PC-9 (cell line): Measurements from ENCODE around the gene IQCH. TPM values are rescaled to one million over a fixed set of nuclear protein-coding genes. Genes with fewer than 3 reads are reported as not detected.

ENCODE experiments used
- BruUV-seq: library from RNA; stranded (reverse); fragments of 400-500 nt; replicated peaks from 2 replicates; lab custom pipeline; 2021; lab: Mats Ljungman, UMichigan
- CTCF ChIA-PET: fragments of 300-600 bp; sonication (Branson Sonifier 250); formaldehyde crosslinking; loops from one replicate; lab custom pipeline; 2022; ENCODE audit warnings: antibody characterized with exemption; lab: Charles Lee
- POLR2A ChIA-PET: fragments of 300-600 bp; sonication (Branson Sonifier 250); formaldehyde crosslinking; loops from one replicate; lab custom pipeline; 2022; ENCODE audit warnings: antibody characterized with exemption; ENCODE audit not compliant: unreplicated experiment; lab: Charles Lee
- DNase-seq, 2 experiments: peaks; one replicate each; pipeline versions ENCODE4 v3.0.0 to v3.0.0-alpha.2; 2015 to 2022; ENCODE audit warnings: mixed read lengths in 1 of 2
- H2AFZ ChIP-seq: fragments of 200-600 bp; sonication (generic); 2 replicates; pipeline ENCODE4 v1.8.1; 2017; ENCODE audit warnings: antibody characterized with exemption
- H3F3A ChIP-seq: fragments of 200-600 bp; sonication (generic); 2 replicates; pipeline ENCODE4 v1.8.1; 2017; ENCODE audit warnings: antibody characterized with exemption, mild to moderate bottlenecking, low read depth; ENCODE audit not compliant: insufficient read depth
- H3K27ac ChIP-seq: fragments of 200-600 bp; sonication (generic); 2 replicates; pipeline ENCODE4 v1.6.1; 2016; ENCODE audit warnings: mixed run types
- H3K27me3 ChIP-seq: fragments of 200-600 bp; sonication (generic); 2 replicates; pipeline ENCODE4 v1.6.1; 2016; ENCODE audit warnings: low read depth, mixed run types; ENCODE audit not compliant: insufficient read depth
- H3K36me3 ChIP-seq: fragments of 200-600 bp; sonication (generic); 2 replicates; pipeline ENCODE4 v1.6.1; 2016; ENCODE audit warnings: low read depth, mixed run types
- H3K4me1 ChIP-seq: fragments of 200-600 bp; sonication (generic); replicated peaks from 2 replicates; pipeline ENCODE4 v1.6.1; 2016; ENCODE audit warnings: mixed run types; ENCODE audit not compliant: insufficient read depth
- H3K4me2 ChIP-seq: fragments of 200-600 bp; sonication (generic); 2 replicates; pipeline ENCODE4 v1.6.1; 2017; ENCODE audit warnings: mixed run types
- H3K4me3 ChIP-seq: fragments of 200-600 bp; sonication (generic); 2 replicates; pipeline ENCODE4 v1.6.1; 2016; ENCODE audit warnings: mixed run types
- H3K79me2 ChIP-seq: fragments of 200-600 bp; sonication (generic); 2 replicates; pipeline ENCODE4 v1.6.1; 2017; ENCODE audit warnings: low read depth, mixed run types
- H3K9me2 ChIP-seq: fragments of 200-600 bp; sonication (generic); 2 replicates; pipeline ENCODE4 v1.8.1; 2017; ENCODE audit warnings: mild to moderate bottlenecking; ENCODE audit not compliant: insufficient read depth
- H3K9me3 ChIP-seq: fragments of 200-600 bp; sonication (generic); 2 replicates; pipeline ENCODE4 v1.8.1; 2016; ENCODE audit warnings: low read depth; ENCODE audit not compliant: insufficient read depth
- H4K20me1 ChIP-seq: fragments of 200-600 bp; sonication (generic); 2 replicates; pipeline ENCODE4 v1.8.1; 2017; ENCODE audit not compliant: insufficient read depth
- EZH2 ChIP-seq: fragments of 200-600 bp; sonication (generic); IDR thresholded peaks from 2 replicates; pipeline ENCODE4 v1.8.0; 2017; ENCODE audit warnings: antibody characterized with exemption, low read depth
- intact Hi-C: fragments of 100-400 bp; cut with micrococcal nuclease; formaldehyde crosslinking; loops from one replicate; pipeline ENCODE4 v1.10.0; 2022; ENCODE audit not compliant: unreplicated experiment
- total RNA-seq: library from RNA; stranded (reverse); gene quantifications from 2 replicates; pipeline ENCODE4 v1.2.3, GENCODE V29; 2021
- TF ChIP-seq, protein P1 (sequence below): fragments of 200-600 bp; sonication (generic); conservative IDR thresholded peaks from 2 replicates; pipeline ENCODE4 v1.6.1; 2017; ENCODE audit warnings: mixed run types, antibody characterized with exemption, mild to moderate bottlenecking, moderate library complexity

IQCH gene
- total RNA-seq, 1 experiment from 2014 or later, result 7.5 TPM

DNA sequence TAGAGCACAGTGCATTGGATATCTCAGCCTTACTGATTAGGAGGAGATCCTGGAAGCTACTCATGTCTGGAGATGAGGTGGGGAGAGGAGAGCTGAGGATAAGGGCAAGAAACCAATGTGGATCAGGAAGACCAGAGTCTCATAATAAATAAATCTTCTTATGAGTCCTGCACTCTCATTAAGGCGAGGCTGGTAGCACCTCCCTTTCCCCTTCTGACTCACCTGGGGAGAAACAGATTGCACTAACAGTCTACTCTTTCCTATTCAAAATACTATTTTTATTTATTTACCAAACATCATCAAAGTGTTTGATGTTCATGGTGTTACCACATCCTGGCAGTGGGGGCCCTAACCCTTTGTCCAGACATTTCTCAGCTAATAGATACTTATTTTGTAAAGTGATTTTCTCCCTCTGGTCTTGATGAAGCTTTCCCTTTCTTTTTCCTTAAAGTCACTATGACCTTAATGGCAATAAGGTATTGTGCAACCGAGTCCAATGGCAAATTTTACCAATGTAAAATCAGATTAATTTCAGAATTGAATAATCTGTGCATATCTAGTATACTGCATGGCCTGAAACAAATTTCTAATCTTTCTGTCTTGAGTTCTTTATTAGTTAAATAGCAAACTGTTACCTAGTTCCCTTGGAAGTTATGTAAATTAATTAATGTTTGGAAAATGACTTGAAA, 81.1 kb downstream of the IQCH start:
- Histone ChIP-seq H3K36me3 (no peaks in the 10 kb centered on the region), H3K9me3 (no peaks in the 10 kb centered on the region), H3K27me3 (no peaks in the 10 kb centered on the region), H3K9me2 (no peaks in the 10 kb centered on the region), H3K4me3 (no peak overlapping the region), H3F3A (no peaks in the 10 kb centered on the region), H4K20me1 (no peaks in the 10 kb centered on the region), H3K79me2 (no peaks in the 10 kb centered on the region), H3K4me2 (peak overlapping the region; percentile 40; the same call in 1 of the 2 replicates), H3K4me1 (peaks cover 11% of the 10 kb centered on the region), H3K27ac (no peak overlapping the region), H2AFZ (no peak overlapping the region)
- intact Hi-C loops, result no loop called here
- CTCF ChIA-PET, result no interaction called here
- POLR2A ChIA-PET, result no interaction called here
- no TSS peak for BruUV-seq
- TF ChIP-seq EZH2, result no peak
- TF ChIP-seq, protein P1, sequence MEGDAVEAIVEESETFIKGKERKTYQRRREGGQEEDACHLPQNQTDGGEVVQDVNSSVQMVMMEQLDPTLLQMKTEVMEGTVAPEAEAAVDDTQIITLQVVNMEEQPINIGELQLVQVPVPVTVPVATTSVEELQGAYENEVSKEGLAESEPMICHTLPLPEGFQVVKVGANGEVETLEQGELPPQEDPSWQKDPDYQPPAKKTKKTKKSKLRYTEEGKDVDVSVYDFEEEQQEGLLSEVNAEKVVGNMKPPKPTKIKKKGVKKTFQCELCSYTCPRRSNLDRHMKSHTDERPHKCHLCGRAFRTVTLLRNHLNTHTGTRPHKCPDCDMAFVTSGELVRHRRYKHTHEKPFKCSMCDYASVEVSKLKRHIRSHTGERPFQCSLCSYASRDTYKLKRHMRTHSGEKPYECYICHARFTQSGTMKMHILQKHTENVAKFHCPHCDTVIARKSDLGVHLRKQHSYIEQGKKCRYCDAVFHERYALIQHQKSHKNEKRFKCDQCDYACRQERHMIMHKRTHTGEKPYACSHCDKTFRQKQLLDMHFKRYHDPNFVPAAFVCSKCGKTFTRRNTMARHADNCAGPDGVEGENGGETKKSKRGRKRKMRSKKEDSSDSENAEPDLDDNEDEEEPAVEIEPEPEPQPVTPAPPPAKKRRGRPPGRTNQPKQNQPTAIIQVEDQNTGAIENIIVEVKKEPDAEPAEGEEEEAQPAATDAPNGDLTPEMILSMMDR, result no peak
- no peak for DNase-seq

DNA sequence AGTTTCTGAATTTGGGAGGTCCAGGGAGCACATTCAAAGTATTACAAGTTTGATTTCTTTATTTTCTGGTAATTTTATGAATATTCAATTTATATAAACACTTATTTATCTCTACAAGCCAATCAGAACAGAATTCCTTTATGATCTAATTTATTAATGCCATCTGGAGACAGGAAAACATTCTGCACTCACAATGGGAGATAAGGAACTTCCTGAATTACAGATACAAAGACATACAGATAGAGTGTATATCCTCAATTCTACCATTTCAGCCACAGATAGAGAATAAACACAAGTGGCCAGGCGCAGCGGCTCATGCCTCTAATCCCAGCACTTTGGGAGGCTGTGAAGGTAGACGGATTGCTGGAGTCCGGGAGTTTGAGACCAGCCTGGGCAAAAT, 86.0 kb downstream of the IQCH start:
- CTCF ChIA-PET, result interaction anchor here (0.5 kb wide), 1 partner anchor 438 kb away, joined by 7 read pairs; no protein-coding TSS in a partner anchor

DNA sequence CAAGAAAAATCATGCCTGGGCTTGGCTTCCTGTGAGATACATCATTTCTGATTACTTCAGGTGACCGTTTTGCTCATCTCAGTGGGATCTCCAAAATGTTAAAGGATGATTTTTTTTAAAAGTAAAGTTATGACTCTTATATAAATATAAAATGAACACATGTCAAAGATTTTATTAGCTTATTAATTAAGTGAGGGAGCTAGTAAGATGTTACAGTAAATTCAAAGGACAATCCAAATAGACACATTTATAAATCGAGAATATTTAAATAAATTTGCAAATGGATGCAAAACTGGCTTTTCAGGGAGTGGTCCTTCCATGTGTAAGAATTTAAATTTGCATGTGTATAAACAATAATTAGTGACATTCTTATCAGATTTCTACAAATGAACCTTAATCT, 87.0 kb downstream of the IQCH start:
- TF ChIP-seq, protein P1, result no peak
- TF ChIP-seq EZH2, result no peak
- no TSS peak for BruUV-seq
- H3F3A ChIP-seq, result no peaks in the 10 kb centered on the region
- no peaks in the 10 kb centered on the region for H3K27me3 ChIP-seq
- H3K79me2 ChIP-seq, result no peaks in the 10 kb centered on the region
- H3K36me3 ChIP-seq, result no peaks in the 10 kb centered on the region
- H3K9me2 ChIP-seq, result no peaks in the 10 kb centered on the region
- no peak overlapping the region for H3K4me3 ChIP-seq
- ChIA-PET CTCF (no interaction called here), POLR2A (interaction anchor here (0.6 kb wide), 1 partner anchor 639 kb away, joined by 5 read pairs; no protein-coding TSS in a partner anchor)
- H3K27ac ChIP-seq, result no peak overlapping the region
- no peak for DNase-seq
- no peaks in the 10 kb centered on the region for H4K20me1 ChIP-seq
- H3K9me3 ChIP-seq, result no peaks in the 10 kb centered on the region
- H3K4me1 ChIP-seq, result no peaks in the 10 kb centered on the region
- no peak overlapping the region for H3K4me2 ChIP-seq
- intact Hi-C loops, result no loop called here
- no peak overlapping the region for H2AFZ ChIP-seq

More for the DNA sequence above, 86.0 kb downstream of the IQCH start:
- DNase-seq, result no peak
- Histone ChIP-seq H3K4me2 (no peak overlapping the region), H3K79me2 (no peaks in the 10 kb centered on the region), H3K27me3 (no peaks in the 10 kb centered on the region), H3K36me3 (no peaks in the 10 kb centered on the region), H2AFZ (no peak overlapping the region), H3K4me3 (no peak overlapping the region), H3K4me1 (peaks cover 6% of the 10 kb centered on the region), H3K9me3 (no peaks in the 10 kb centered on the region), H3F3A (no peaks in the 10 kb centered on the region), H3K27ac (no peak overlapping the region), H3K9me2 (no peaks in the 10 kb centered on the region), H4K20me1 (no peaks in the 10 kb centered on the region)
- intact Hi-C loops, result no loop called here
- no peak for TF ChIP-seq EZH2
- TF ChIP-seq, protein P1, result no peak
- BruUV-seq, result no TSS peak
- POLR2A ChIA-PET, result no interaction called here
